Right lobe of liver (tissue), 4 donors: ENCODE data around the gene SPRED2.

Experiments
- CTCF ChIP-seq, 4 donors: fragments of 200-600 bp in 3 of 4; fragments of 450-650 bp in 1 of 4; IDR thresholded peaks; one replicate each; pipeline versions ENCODE4 v1.5.1 to v1.8.0; 2016 to 2022; ENCODE audit warnings: antibody characterized with exemption in 4 of 4, mild to moderate bottlenecking in 2 of 4
- POLR2A ChIP-seq: fragments of 450-650 bp; IDR thresholded peaks from one replicate; pipeline ENCODE4 v1.6.1; 2017; ENCODE audit warnings: antibody characterized with exemption, mild to moderate bottlenecking
- donor health status: DM: no; HTN: no; CAD: no.
- donor health status: DM: no; HTN: no; CAD: no.
- donor health status: DM: no; HTN: yes; CAD: no.

GRCh38 chr2:65393743-65394422 lies 38.5 kb downstream of the SPRED2 start:
- TF ChIP-seq CTCF (IDR thresholded peaks at IDR 0.05), result no peak
- TF ChIP-seq POLR2A, result no peak
